Adrenal gland (tissue), 19 donors: ENCODE data around the gene G0S2. TPM values are rescaled to one million over a fixed set of nuclear protein-coding genes. Genes with fewer than 3 reads are reported as not detected.

ENCODE experiments used
- DNase-seq, 7 donors: peaks; one replicate each; pipeline ENCODE4 v3.0.0-alpha.2; 2019 to 2020
- H3K27ac ChIP-seq, 5 donors: fragments of 200-600 bp; sonication (generic) in 4 of 5; 1 replicate in 3 of 5; 2 replicates in 2 of 5; pipeline versions ENCODE4 v1.5.1 to v1.8.0; 2016 to 2020; ENCODE audit warnings: mild to moderate bottlenecking in 1 of 5
- H3K27me3 ChIP-seq: fragments of 200-600 bp; 2 replicates; pipeline ENCODE4 v1.8.0; 2021
- H3K36me3 ChIP-seq, 2 donors: fragments of 200-600 bp; replicated peaks in 1 of 2; 1 replicate in 1 of 2; 2 replicates in 1 of 2; pipeline versions ENCODE4 v1.5.1 to v1.8.0; 2018 to 2022
- H3K4me1 ChIP-seq, 2 donors: fragments of 200-600 bp; replicated peaks in 1 of 2; 1 replicate in 1 of 2; 2 replicates in 1 of 2; pipeline versions ENCODE4 v1.5.1 to v1.8.0; 2018 to 2021
- H3K4me3 ChIP-seq, 4 donors: fragments of 200-600 bp; sonication (generic) in 3 of 4; one replicate each; pipeline ENCODE4 v1.5.1; 2016 to 2018
- H3K9me3 ChIP-seq, 3 donors: fragments of 200-600 bp; sonication (generic) in 1 of 3; replicated peaks in 1 of 3; 1 replicate in 2 of 3; 2 replicates in 1 of 3; pipeline versions ENCODE4 v1.5.1 to v1.8.0; 2016 to 2021
- CTCF ChIP-seq, 6 experiments: fragments of 450-650 bp in 4 of 6; fragments of 200-600 bp in 2 of 6; sonication (generic) in 1 of 6; IDR thresholded peaks; 1 replicate in 5 of 6; 2 replicates in 1 of 6; pipeline versions ENCODE4 v1.5.1 to v1.8.0; 2016 to 2021; ENCODE audit warnings: antibody characterized with exemption in 6 of 6, mild to moderate bottlenecking in 2 of 6, moderate library complexity in 1 of 6
- POLR2A ChIP-seq, 2 donors: fragments of 450-650 bp; IDR thresholded peaks; one replicate each; pipeline ENCODE4 v1.6.1; 2017; ENCODE audit warnings: antibody characterized with exemption in 2 of 2, mild to moderate bottlenecking in 2 of 2, moderate library complexity in 1 of 2
- WGBS, 4 donors: extraction: QIAGEN DNeasy Blood & Tissue Kit in 2 of 4; methylation state at CpG; one replicate each; pipeline versions ENCODE4 v1.1.5 to v1.1.7; 2013 to 2017; 5-methylcytosine and 5-hydroxymethylcytosine counted together
- intact Hi-C, 2 donors: fragments of 100-400 bp; cut with DNase I; formaldehyde crosslinking; loops; one replicate each; pipeline versions ENCODE4 v1.14.1 to v1.15.0; 2022 to 2023
- long read RNA-seq, 10 donors: library from polyadenylated mRNA in 3 of 10; unstranded in 2 of 10; stranded (forward) in 1 of 10; transcript quantifications; one replicate each; pipeline ENCODE4 v2.0.0 and lab custom pipeline, GENCODE V29; 2021 to 2026
- polyA plus RNA-seq, 3 donors: library from polyadenylated mRNA; stranded (reverse); fragments of 200-250 nt in 2 of 3; fragments of 350-450 nt in 1 of 3; fragmentation: Illumina TruSeq in 1 of 3; extraction: RNeasy Lipid Tissue Mini Kit (QIAGEN cat#74804) in 1 of 3; gene quantifications; one replicate each; pipeline ENCODE4 v1.2.3, GENCODE V29; 2013 to 2014
- total RNA-seq, 9 donors: library from RNA; depleted of rRNA in 4 of 9; stranded (reverse); fragments of >200 nt in 4 of 9; fragments of 120-200 nt in 1 of 9; fragmentation: NEBNext Ultra II Directional in 1 of 9; extraction: Animal tissue kit (Norgen Biotek cat#: 25700) in 1 of 9; gene quantifications; one replicate each; pipeline versions ENCODE4 v1.1.0 to v1.2.4, GENCODE V29; 2013 to 2023
- donor health status: healthy with polysubstance abuse.
- donor health status: Bipolar disorder and iron deficiency.
- donor health status: DM: yes; HTN: yes; CAD: no.
- donor health status: DM: no; HTN: no; CAD: no.
- donor health status: DM: no; HTN: no; CAD: no.
- donor health status: DM: yes; HTN: yes; CAD: no.

The G0S2 gene
- total RNA-seq (100 to 1,000 TPM in 8 of 9 donors, 10 to 100 TPM in 1; 65.3 to 901 (median 209) TPM), polyA plus RNA-seq (100 to 1,000 TPM in 2 of 3 donors, 10 to 100 TPM in 1; 48.5 to 504 (median 265) TPM)
- long read RNA-seq, donor 1, transcript G0S2-201 (2 exons, 866 nt) = major isoform, 113 of 113 reads
- long read RNA-seq, donor 1, partial matches to known transcripts = 0 of 113 reads
- long read RNA-seq, donor 1, other reads (novel, unspliced or antisense) = 0 of 113 reads
- long read RNA-seq, donor 2, transcript G0S2-201 (2 exons, 866 nt) = major isoform, 40 of 40 reads
- long read RNA-seq, donor 2, partial matches to known transcripts = 0 of 40 reads
- long read RNA-seq, donor 2, other reads (novel, unspliced or antisense) = 0 of 40 reads
- long read RNA-seq, donor 3, transcript G0S2-201 (2 exons, 866 nt) = major isoform, 32 of 60 reads
- long read RNA-seq, donor 3, partial matches to known transcripts = 28 of 60 reads
- long read RNA-seq, donor 3, other reads (novel, unspliced or antisense) = 0 of 60 reads
- long read RNA-seq, donor 4, transcript G0S2-201 (2 exons, 866 nt) = major isoform, 369 of 374 reads
- long read RNA-seq, donor 4, partial matches to known transcripts = 0 of 374 reads
- long read RNA-seq, donor 4, other reads (novel, unspliced or antisense) = 5 of 374 reads
- long read RNA-seq, donor 5, transcript G0S2-201 (2 exons, 866 nt) = major isoform, 347 of 355 reads
- long read RNA-seq, donor 5, partial matches to known transcripts = 0 of 355 reads
- long read RNA-seq, donor 5, other reads (novel, unspliced or antisense) = 8 of 355 reads
- long read RNA-seq, donor 6, transcript G0S2-201 (2 exons, 866 nt) = major isoform, 834 of 849 reads
- long read RNA-seq, donor 6, partial matches to known transcripts = 0 of 849 reads
- long read RNA-seq, donor 6, other reads (novel, unspliced or antisense) = 15 of 849 reads
- long read RNA-seq, donor 7, transcript G0S2-201 (2 exons, 866 nt) = major isoform, 54 of 54 reads
- long read RNA-seq, donor 7, partial matches to known transcripts = 0 of 54 reads
- long read RNA-seq, donor 7, other reads (novel, unspliced or antisense) = 0 of 54 reads
- long read RNA-seq, donor 8, transcript G0S2-201 (2 exons, 866 nt) = major isoform, 44 of 76 reads
- long read RNA-seq, donor 8, partial matches to known transcripts = 32 of 76 reads
- long read RNA-seq, donor 8, other reads (novel, unspliced or antisense) = 0 of 76 reads
- long read RNA-seq, donor 9, transcript G0S2-201 (2 exons, 866 nt) = major isoform, 54 of 59 reads
- long read RNA-seq, donor 9, partial matches to known transcripts = 5 of 59 reads
- long read RNA-seq, donor 9, other reads (novel, unspliced or antisense) = 0 of 59 reads
- long read RNA-seq, donor 10, transcript G0S2-201 (2 exons, 866 nt) = major isoform, 22 of 40 reads
- long read RNA-seq, donor 10, partial matches to known transcripts = 18 of 40 reads
- long read RNA-seq, donor 10, other reads (novel, unspliced or antisense) = 0 of 40 reads

GRCh38 chr1:209674957-209675564 is at the start of gene G0S2:
TSS of gene G0S2 (plus strand) at chr1:209675412. CDS start at chr1:209675685, 273 bp downstream.
- 1 to 5% (median 2%) methylated on average over 13 to 47 of the region's 47 CpGs for WGBS, 4 donors
- H3K4me3 ChIP-seq = peak within 1 kb of the TSS; percentile 17 to 57 (median 50)
- H3K4me1 ChIP-seq = peaks cover 35 to 48% of the 10 kb centered on the region in 2 donors
- H3K9me3 ChIP-seq = no peaks in the 10 kb centered on the region
- intact Hi-C loops = no loop called here
- peak within 1 kb of the TSS; percentile 65 to 92 (median 78) for H3K27ac ChIP-seq
- no peaks in the 10 kb centered on the region for H3K27me3 ChIP-seq
- TF ChIP-seq CTCF (IDR thresholded peaks at IDR 0.05) (no peak), POLR2A (IDR thresholded peaks at IDR 0.05) (peak; percentile 99)
- DNase-seq = peak; percentile 91 to 95 (median 94)
- no peaks in the 10 kb centered on the region for H3K36me3 ChIP-seq

GRCh38 chr1:209625791-209626285 is 49.4 kb upstream of the G0S2 start:
- WGBS, 4 donors = 63 to 86% (median 82%) methylated on average over 12 to 18 of the region's 18 CpGs
- intact Hi-C loops = loop anchor here (5.0 to 10.0 kb wide), 2 partner anchors 49 to 119 kb away; no protein-coding TSS in a partner anchor
- H3K4me1 ChIP-seq = peaks cover 12 to 31% of the 10 kb centered on the region in 2 donors

More at GRCh38 chr1:209625791-209626285, 49.4 kb upstream of the G0S2 start:
- no peaks in the 10 kb centered on the region for H3K36me3 ChIP-seq
- TF ChIP-seq CTCF (IDR thresholded peaks at IDR 0.05) (no peak), POLR2A (IDR thresholded peaks at IDR 0.05) (no peak)
- peak overlapping the region in 1 of 5 donors; percentile 63 for H3K27ac ChIP-seq
- H3K9me3 ChIP-seq = no peaks in the 10 kb centered on the region
- H3K4me3 ChIP-seq = no peak overlapping the region
- DNase-seq = no peak
- no peaks in the 10 kb centered on the region for H3K27me3 ChIP-seq
